SK-N-MC (cell line): ENCODE measurements around the gene MIA3.
"Not testable (repeated sequence)": the region's sequence is repeated elsewhere in the genome, so short reads cannot be mapped to it uniquely, and the experiment has no call there.

Experiments
- DNase-seq: peaks from one replicate; pipeline ENCODE4 v3.0.0-alpha.2; 2011; ENCODE audit warnings: low read depth, low spot score
- H3K27ac ChIP-seq: fragments of 200-600 bp; sonication (generic); 2 replicates; pipeline ENCODE4 v1.5.1; 2016; ENCODE audit warnings: mixed run types
- H3K36me3 ChIP-seq: fragments of 200-600 bp; sonication (generic); 2 replicates; pipeline ENCODE4 v1.6.1; 2017; ENCODE audit warnings: antibody characterized with exemption, low read length, mixed read lengths; ENCODE audit not compliant: insufficient read depth
- H3K4me3 ChIP-seq: fragments of 200-600 bp; sonication (generic); 2 replicates; pipeline ENCODE4 v1.5.1; 2016
- H3K9ac ChIP-seq: fragments of 200-600 bp; sonication (generic); 2 replicates; pipeline ENCODE4 v1.8.0; 2017; ENCODE audit warnings: mixed run types, mixed read lengths; ENCODE audit not compliant: insufficient read length
- H3K9me3 ChIP-seq: fragments of 200-600 bp; sonication (generic); 2 replicates; pipeline ENCODE4 v1.6.1; 2017; ENCODE audit warnings: low read depth, mild to moderate bottlenecking, antibody characterized with exemption, low read length, moderate library complexity, mixed read lengths
- EZH2 ChIP-seq: fragments of 200-600 bp; sonication (generic); IDR thresholded peaks from one replicate; pipeline ENCODE4 v1.6.1; 2017; ENCODE audit warnings: antibody characterized with exemption
- FOXP2 ChIP-seq: optimal IDR thresholded peaks from 2 replicates; pipeline ENCODE3; 2011; ENCODE audit warnings: mild to moderate bottlenecking, moderate library complexity; ENCODE audit not compliant: insufficient read depth; ENCODE audit errors: extremely low read length, control extremely low read depth
- POLR2AphosphoS5 ChIP-seq: IDR thresholded peaks from 2 replicates; pipeline ENCODE4 v1.6.1; 2012; ENCODE audit warnings: mild to moderate bottlenecking, low read depth, low read length, borderline replicate concordance

The MIA3 gene

GRCh38 chr1:222665964-222666363 lies 48.1 kb downstream of the MIA3 start:
- Histone ChIP-seq H3K36me3 (peaks cover 66% of the 10 kb centered on the region), H3K9me3 (no peaks in the 10 kb centered on the region), H3K4me3 (no peak overlapping the region), H3K27ac (no peak overlapping the region), H3K9ac (no peak overlapping the region)
- no peak for DNase-seq
- TF ChIP-seq POLR2AphosphoS5 (no peak), FOXP2 (no peak)

GRCh38 chr1:222668184-222668583 lies 50.3 kb downstream of the MIA3 start:
- not testable (repeated sequence) for H3K9ac ChIP-seq, H3K9me3 ChIP-seq

GRCh38 chr1:222669107-222669506 lies 51.2 kb downstream of the MIA3 start:
- not testable (repeated sequence) for H3K9me3 ChIP-seq, H3K27ac ChIP-seq, H3K9ac ChIP-seq, H3K4me3 ChIP-seq, DNase-seq
- peaks cover 35% of the 10 kb centered on the region for H3K36me3 ChIP-seq

More at GRCh38 chr1:222668184-222668583, 50.3 kb downstream of the MIA3 start:
- H3K4me3 ChIP-seq, DNase-seq, H3K27ac ChIP-seq: not testable (repeated sequence)
- H3K36me3 ChIP-seq: peaks cover 44% of the 10 kb centered on the region

GRCh38 chr1:222670110-222670509 lies 52.2 kb downstream of the MIA3 start:
- Histone ChIP-seq H3K9me3 (no peaks in the 10 kb centered on the region), H3K4me3 (no peak overlapping the region), H3K36me3 (peaks cover 25% of the 10 kb centered on the region), H3K27ac (no peak overlapping the region), H3K9ac (no peak overlapping the region)
- DNase-seq: no peak
- TF ChIP-seq EZH2: no peak
- TF ChIP-seq FOXP2: no peak
- no peak for TF ChIP-seq POLR2AphosphoS5

- no peak for DNase-seq
- H3K27ac ChIP-seq: no peak overlapping the region
- H3K9me3 ChIP-seq: no peaks in the 10 kb centered on the region
- TF ChIP-seq EZH2: no peak
- no peak for TF ChIP-seq FOXP2
- no peak for TF ChIP-seq POLR2AphosphoS5
- no peak overlapping the region for H3K4me3 ChIP-seq
- no peak overlapping the region for H3K9ac ChIP-seq
- no peaks in the 10 kb centered on the region; the same call in 1 of the 2 replicates for H3K36me3 ChIP-seq
Measured at GRCh38 chr1:222680080-222680479, 62.2 kb downstream of the MIA3 start.

GRCh38 chr1:222691016-222691415 lies 73.1 kb downstream of the MIA3 start:
- Histone ChIP-seq H3K9me3 (no peaks in the 10 kb centered on the region), H3K36me3 (peaks cover 6% of the 10 kb centered on the region), H3K4me3 (no peak overlapping the region), H3K9ac (no peak overlapping the region), H3K27ac (no peak overlapping the region)
- TF ChIP-seq EZH2 (no peak), POLR2AphosphoS5 (no peak), FOXP2 (no peak)
- no peak for DNase-seq

GRCh38 chr1:222694927-222695326 lies 77.0 kb downstream of the MIA3 start:
- DNase-seq: no peak
- H3K27ac ChIP-seq: no peak overlapping the region
- no peak for TF ChIP-seq EZH2
- no peak for TF ChIP-seq POLR2AphosphoS5
- TF ChIP-seq FOXP2: no peak
- no peaks in the 10 kb centered on the region for H3K9me3 ChIP-seq
- H3K36me3 ChIP-seq: 0 out of 2 replicates have a peak, but pooled peaks cover under 1% of the 10 kb centered on the region
- no peak overlapping the region for H3K4me3 ChIP-seq
- no peak overlapping the region for H3K9ac ChIP-seq

- peaks cover 4% of the 10 kb centered on the region; the same call in 1 of the 2 replicates for H3K36me3 ChIP-seq
- H3K27ac ChIP-seq: no peak overlapping the region
- no peak for DNase-seq
- TF ChIP-seq POLR2AphosphoS5 (no peak), EZH2 (no peak), FOXP2 (no peak)
- no peaks in the 10 kb centered on the region for H3K9me3 ChIP-seq
- H3K4me3 ChIP-seq: no peak overlapping the region
- H3K9ac ChIP-seq: no peak overlapping the region
Measured at GRCh38 chr1:222696741-222697140, 78.8 kb downstream of the MIA3 start.

- Histone ChIP-seq H3K9me3 (no peaks in the 10 kb centered on the region), H3K27ac (no peak overlapping the region), H3K9ac (no peak overlapping the region), H3K36me3 (peaks cover 6% of the 10 kb centered on the region; the same call in 1 of the 2 replicates), H3K4me3 (no peak overlapping the region)
- TF ChIP-seq POLR2AphosphoS5 (no peak), FOXP2 (no peak), EZH2 (no peak)
- DNase-seq: no peak
Measured at GRCh38 chr1:222697203-222697602, 79.3 kb downstream of the MIA3 start.

GRCh38 chr1:222697826-222698225 lies 79.9 kb downstream of the MIA3 start:
- Histone ChIP-seq H3K9me3 (no peaks in the 10 kb centered on the region), H3K27ac (no peak overlapping the region), H3K36me3 (peaks cover 12% of the 10 kb centered on the region), H3K9ac (no peak overlapping the region), H3K4me3 (no peak overlapping the region)
- no peak for TF ChIP-seq POLR2AphosphoS5
- no peak for TF ChIP-seq FOXP2
- TF ChIP-seq EZH2: no peak
- DNase-seq: no peak
